K562 (cell line): ENCODE results near the gene ADIPOR1. TPM values are rescaled to one million over a fixed set of nuclear protein-coding genes. Genes with fewer than 3 reads are reported as not detected.

Source experiments
- ATAC-seq: fragments of 200-7000 bp; cut with Tn5 transposase; 3 replicates; pipeline ENCODE4 v1.9.1; 2020; ENCODE audit warnings: moderate library complexity
- BruUV-seq: library from RNA; stranded (reverse); fragments of 400-500 nt; replicated peaks from 2 replicates; lab custom pipeline; 2021; lab: Mats Ljungman, UMichigan
- CTCF ChIA-PET: fragments of 300-600 bp; formaldehyde crosslinking; extraction: SDS; loops from one replicate; lab custom pipeline; 2021; ENCODE audit warnings: low intra/inter-chr PET ratio; lab: Yijun Ruan, JAX
- POLR2A ChIA-PET: fragments of 300-600, 350-650 bp; sonication (Branson Sonifier 250); formaldehyde crosslinking; extraction: SDS; loops from one replicate; lab custom pipeline; 2021; ENCODE audit warnings: antibody characterized with exemption, inconsistent platforms; lab: Yijun Ruan, JAX
- DNase-seq, 4 experiments: peaks; one replicate each; pipeline versions ENCODE4 v3.0.0 to v3.0.0-alpha.2; 2011 to 2018; ENCODE audit warnings: low spot score in 3 of 4, mixed read lengths in 3 of 4; ENCODE audit errors: extremely low read depth in 1 of 4
- FAIRE-seq: peaks from 2 replicates; lab custom pipeline; 2011; peaks lifted over from hg19 to GRCh38; lab: Jason Lieb, UNC
- H2AFZ ChIP-seq: 2 replicates; pipeline ENCODE4 v1.6.0; 2011; ENCODE audit warnings: low read depth, low read length, control low read depth, inconsistent platforms
- H3K27ac ChIP-seq: fragments of 200-600 bp; 3 replicates; pipeline ENCODE4 v1.8.0; 2011; ENCODE audit warnings: low read depth, mild to moderate bottlenecking, control low read depth, inconsistent platforms, low read length, moderate library complexity, mixed read lengths; ENCODE audit errors: extremely low read depth
- H3K27me3 ChIP-seq, 2 experiments: fragments of 300-600 bp in 1 of 2; 2 replicates in 1 of 2; 3 replicates in 1 of 2; pipeline versions ENCODE4 v1.6.0 to v1.8.0; 2011; ENCODE audit warnings: inconsistent platforms in 2 of 2, low read length in 2 of 2, mild to moderate bottlenecking in 1 of 2, mixed read lengths in 1 of 2, moderate library complexity in 1 of 2; ENCODE audit not compliant: control insufficient read depth in 2 of 2, insufficient read depth in 2 of 2
- H3K36me3 ChIP-seq: fragments of 300-600 bp; 3 replicates; pipeline ENCODE4 v1.8.0; 2011; ENCODE audit warnings: mild to moderate bottlenecking, low read length, inconsistent platforms; ENCODE audit not compliant: control insufficient read depth, insufficient read depth
- H3K4me1 ChIP-seq, 2 experiments: fragments of 200-600 bp in 1 of 2; replicated peaks in 1 of 2; 2 replicates in 1 of 2; 3 replicates in 1 of 2; pipeline versions ENCODE4 v1.5.1 to v1.8.0; 2011; ENCODE audit warnings: inconsistent platforms in 2 of 2, low read length in 2 of 2, mild to moderate bottlenecking in 1 of 2, mixed read lengths in 1 of 2, moderate library complexity in 1 of 2; ENCODE audit not compliant: control insufficient read depth in 2 of 2, insufficient read depth in 2 of 2
- H3K4me2 ChIP-seq: 2 replicates; pipeline ENCODE4 v1.6.1; 2011; ENCODE audit warnings: low read length, control low read depth, inconsistent platforms, mixed read lengths; ENCODE audit not compliant: insufficient read depth
- H3K4me3 ChIP-seq: fragments of 200-600 bp; sonication (generic), shearing (Covaris generic); 2 replicates; pipeline ENCODE4 v1.5.1; 2016; ENCODE audit warnings: control low read depth, inconsistent platforms
- H3K79me2 ChIP-seq: fragments of 200-600 bp; 3 replicates; pipeline ENCODE4 v1.8.0; 2011; ENCODE audit warnings: low read length, inconsistent platforms; ENCODE audit not compliant: control insufficient read depth, insufficient read depth
- H3K9ac ChIP-seq, 2 experiments: 2 replicates each; pipeline versions ENCODE4 v1.6.0 to v1.6.1; 2011; ENCODE audit warnings: low read depth in 2 of 2, low read length in 2 of 2, control low read depth in 1 of 2, inconsistent platforms in 1 of 2, mild to moderate bottlenecking in 1 of 2, mixed read lengths in 1 of 2; ENCODE audit not compliant: insufficient read depth in 1 of 2
- H3K9me1 ChIP-seq: one replicate; pipeline ENCODE4 v1.6.0; 2011; ENCODE audit warnings: inconsistent platforms, mild to moderate bottlenecking, low read length, moderate library complexity; ENCODE audit not compliant: control insufficient read depth, insufficient read depth
- H3K9me3 ChIP-seq: replicated peaks from 2 replicates; pipeline ENCODE4 v1.5.1; 2011; ENCODE audit warnings: low read depth, low read length, inconsistent platforms; ENCODE audit not compliant: control insufficient read depth, insufficient read depth
- H4K20me1 ChIP-seq: replicated peaks from 2 replicates; pipeline ENCODE4 v1.6.1; 2011; ENCODE audit warnings: low read length, inconsistent platforms, mixed read lengths; ENCODE audit not compliant: control insufficient read depth, insufficient read depth
- ELF2 ChIP-seq: fragments of 250-450 bp; sonication (Bioruptor Pico); IDR thresholded peaks from 2 replicates; pipeline ENCODE4 v1.5.0; 2021; ENCODE audit warnings: mild to moderate bottlenecking
- KAT7 ChIP-seq: sonication (generic); formaldehyde crosslinking; IDR thresholded peaks from 2 replicates; pipeline ENCODE4 v1.8.0; 2022; ENCODE audit warnings: missing genetic modification reagents, mild to moderate bottlenecking, borderline replicate concordance
- MAFG ChIP-seq: fragments of 450-650 bp; conservative IDR thresholded peaks from 2 replicates; pipeline ENCODE4 v1.6.1; 2016; ENCODE audit warnings: missing genetic modification characterization, missing compliant biosample characterization
- MEF2A ChIP-seq: IDR thresholded peaks from 2 replicates; pipeline ENCODE4 v1.6.1; 2011; ENCODE audit warnings: low read depth, mild to moderate bottlenecking, low read length, moderate library complexity; ENCODE audit not compliant: control insufficient read depth
- NFE2 ChIP-seq: IDR thresholded peaks from 2 replicates; pipeline ENCODE4 v1.6.1; 2014; ENCODE audit warnings: antibody characterized with exemption, low read depth
- POLR3G ChIP-seq: IDR thresholded peaks from 2 replicates; pipeline ENCODE4 v1.6.1; 2011; ENCODE audit not compliant: insufficient read length, insufficient replicate concordance; ENCODE audit errors: extremely low read depth
- RBM17 ChIP-seq: fragments of 200-400 bp; formaldehyde crosslinking; IDR thresholded peaks from 2 replicates; pipeline ENCODE4 v1.6.1; 2017; ENCODE audit warnings: low read depth, mild to moderate bottlenecking, low read length, borderline replicate concordance
- YY1 ChIP-seq, 3 experiments: IDR thresholded peaks; 2 replicates each; pipeline ENCODE4 v1.6.1; 2011; ENCODE audit warnings: low read length in 2 of 3, mild to moderate bottlenecking in 2 of 3, moderate library complexity in 2 of 3, borderline replicate concordance in 1 of 3, control low read depth in 1 of 3, low read depth in 1 of 3; ENCODE audit not compliant: insufficient read depth in 3 of 3, insufficient replicate concordance in 2 of 3, control insufficient read depth in 1 of 3, insufficient read length in 1 of 3; ENCODE audit errors: extremely low read depth in 1 of 3
- ZNF274 ChIP-seq: IDR thresholded peaks from 2 replicates; pipeline ENCODE4 v1.6.1; 2011; ENCODE audit warnings: low read depth, mild to moderate bottlenecking, low read length, moderate library complexity, borderline replicate concordance
- WGBS: fragments of 100-300 bp; shearing (Covaris generic); methylation state at CpG from one replicate; pipeline ENCODE4 v1.1.6; 2016; ENCODE audit warnings: low coverage, mixed read lengths; ENCODE audit not compliant: insufficient coverage; ENCODE audit errors: missing lambda C conversion rate; 5-methylcytosine and 5-hydroxymethylcytosine counted together
- in situ Hi-C: fragments of 300-500 bp; cut with MboI; formaldehyde crosslinking; loops from 4 replicates; pipeline ENCODE4 v1.15.0; 2018; ENCODE audit warnings: inconsistent platforms, mixed read lengths
- intact Hi-C: fragments of 100-400 bp; cut with micrococcal nuclease; formaldehyde crosslinking; loops from 2 replicates; pipeline ENCODE4 v1.14.2; 2022
- polyA plus RNA-seq, 8 experiments: library from polyadenylated mRNA; depleted of rRNA in 4 of 8; stranded (reverse) in 5 of 8; unstranded in 3 of 8; fragments of >200 nt; fragmentation: Nextera tagmentation in 2 of 8; fragmentation: Illumina TruSeq in 1 of 8; extraction: Ambion mirVana in 2 of 8; extraction: Trizol in 1 of 8; gene quantifications; 2 replicates each; pipeline versions ENCODE4 v1.2.1 to v1.2.3, GENCODE V29; 2011 to 2014; ENCODE audit warnings: inconsistent platforms in 1 of 8, missing spikeins in 1 of 8
- total RNA-seq, 7 experiments: library from RNA; depleted of rRNA in 6 of 7; stranded (reverse); fragments of >200 nt in 6 of 7; fragmentation: Illumina TruSeq in 2 of 7; extraction: Trizol in 2 of 7; gene quantifications; 2 replicates each; pipeline versions ENCODE4 v1.2.1 to v1.2.3, GENCODE V29; 2011 to 2021; ENCODE audit warnings: low replicate concordance in 1 of 7
- TF ChIP-seq, protein P1 (sequence below): sonication (generic); formaldehyde crosslinking; IDR thresholded peaks from 2 replicates; pipeline ENCODE4 v1.8.1; 2023; ENCODE audit warnings: mild to moderate bottlenecking, missing genetic modification reagents
- TF ChIP-seq, protein P2 (sequence below): fragments of 200-800 bp; sonication (Bioruptor generic); IDR thresholded peaks from 2 replicates; pipeline ENCODE4 v1.6.1; 2017; ENCODE audit warnings: missing genetic modification characterization, missing compliant biosample characterization

ADIPOR1 gene
- total and polyA plus RNA-seq, 9 of the 15 experiments (the other 6 are each of a cell fraction or from before 2014, with no cell fraction given) = 29.0 to 217 (median 100) TPM

DNA sequence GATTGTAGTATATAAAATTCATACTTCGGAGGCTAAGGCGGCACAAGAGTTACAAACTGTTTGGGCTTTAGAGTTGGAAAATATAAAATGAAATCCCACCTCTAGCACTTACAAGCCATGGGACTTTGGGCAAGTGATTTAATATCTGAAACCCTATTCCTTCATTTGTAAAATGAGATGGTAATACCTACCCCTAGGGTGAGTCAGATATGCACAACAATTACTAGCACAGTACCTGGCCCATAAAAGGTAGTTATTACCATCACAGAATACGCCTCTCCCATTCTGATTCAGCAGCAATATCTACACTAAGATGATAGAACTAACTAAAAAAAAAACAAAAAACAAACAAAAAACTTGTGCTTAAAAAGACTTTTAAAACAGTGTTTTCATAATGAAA lies 34.6 kb downstream of the ADIPOR1 start:
- H3K9me3 ChIP-seq = no peaks in the 10 kb centered on the region
- no peaks in the 10 kb centered on the region for H3K27me3 ChIP-seq
- H2AFZ ChIP-seq = no peak overlapping the region
- TF ChIP-seq MAFG (tag) (no peak), NFE2 (no peak), MEF2A (no peak), KAT7 (CRISPR knock-in tag) (no peak), ELF2 (no peak), POLR3G (no peak), YY1 (IDR thresholded peaks at IDR 0.05; ENCODE audit: borderline replicate concordance in 1 of 3, control insufficient read depth in 1 of 3, extremely low read depth in 1 of 3, insufficient read depth in 3 of 3, insufficient read length in 1 of 3, insufficient replicate concordance in 2 of 3, low read depth in 1 of 3, low read length in 2 of 3) (no peak), RBM17 (no peak), ZNF274 (no peak)
- TF ChIP-seq, protein P1, sequence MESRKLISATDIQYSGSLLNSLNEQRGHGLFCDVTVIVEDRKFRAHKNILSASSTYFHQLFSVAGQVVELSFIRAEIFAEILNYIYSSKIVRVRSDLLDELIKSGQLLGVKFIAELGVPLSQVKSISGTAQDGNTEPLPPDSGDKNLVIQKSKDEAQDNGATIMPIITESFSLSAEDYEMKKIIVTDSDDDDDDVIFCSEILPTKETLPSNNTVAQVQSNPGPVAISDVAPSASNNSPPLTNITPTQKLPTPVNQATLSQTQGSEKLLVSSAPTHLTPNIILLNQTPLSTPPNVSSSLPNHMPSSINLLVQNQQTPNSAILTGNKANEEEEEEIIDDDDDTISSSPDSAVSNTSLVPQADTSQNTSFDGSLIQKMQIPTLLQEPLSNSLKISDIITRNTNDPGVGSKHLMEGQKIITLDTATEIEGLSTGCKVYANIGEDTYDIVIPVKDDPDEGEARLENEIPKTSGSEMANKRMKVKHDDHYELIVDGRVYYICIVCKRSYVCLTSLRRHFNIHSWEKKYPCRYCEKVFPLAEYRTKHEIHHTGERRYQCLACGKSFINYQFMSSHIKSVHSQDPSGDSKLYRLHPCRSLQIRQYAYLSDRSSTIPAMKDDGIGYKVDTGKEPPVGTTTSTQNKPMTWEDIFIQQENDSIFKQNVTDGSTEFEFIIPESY = no peak
- TF ChIP-seq, protein P2, sequence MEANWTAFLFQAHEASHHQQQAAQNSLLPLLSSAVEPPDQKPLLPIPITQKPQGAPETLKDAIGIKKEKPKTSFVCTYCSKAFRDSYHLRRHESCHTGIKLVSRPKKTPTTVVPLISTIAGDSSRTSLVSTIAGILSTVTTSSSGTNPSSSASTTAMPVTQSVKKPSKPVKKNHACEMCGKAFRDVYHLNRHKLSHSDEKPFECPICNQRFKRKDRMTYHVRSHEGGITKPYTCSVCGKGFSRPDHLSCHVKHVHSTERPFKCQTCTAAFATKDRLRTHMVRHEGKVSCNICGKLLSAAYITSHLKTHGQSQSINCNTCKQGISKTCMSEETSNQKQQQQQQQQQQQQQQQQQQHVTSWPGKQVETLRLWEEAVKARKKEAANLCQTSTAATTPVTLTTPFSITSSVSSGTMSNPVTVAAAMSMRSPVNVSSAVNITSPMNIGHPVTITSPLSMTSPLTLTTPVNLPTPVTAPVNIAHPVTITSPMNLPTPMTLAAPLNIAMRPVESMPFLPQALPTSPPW (CRISPR knock-in tag) = no peak
- no peak overlapping the region for H3K4me2 ChIP-seq
- H3K9me1 ChIP-seq = no peaks in the 10 kb centered on the region
- no peak overlapping the region for H3K4me3 ChIP-seq
- POLR2A ChIA-PET = no interaction called here
- no peaks in the 10 kb centered on the region for H4K20me1 ChIP-seq
- no peak for ATAC-seq
- no peak for FAIRE-seq
- intact Hi-C loops = no loop called here
- 95% methylated on average over 3 of the region's 3 CpGs for WGBS
- BruUV-seq = no TSS peak
- peaks cover 42% of the 10 kb centered on the region for H3K36me3 ChIP-seq
- no peak overlapping the region for H3K9ac ChIP-seq
- H3K4me1 ChIP-seq = peaks cover 0 to 11% of the 10 kb centered on the region in 2 experiments; a peak in 3 of 5 replicates
- H3K79me2 ChIP-seq = peaks cover 22% of the 10 kb centered on the region
- H3K27ac ChIP-seq = no peak overlapping the region
- CTCF ChIA-PET = interaction anchor here (0.6 kb wide), 1 partner anchor 1934 kb away, joined by 3 read pairs; no protein-coding TSS in a partner anchor
- no peak for DNase-seq
- in situ Hi-C loops = no loop called here
